ENCODE results near the gene ESF1. TPM values are rescaled to one million over a fixed set of nuclear protein-coding genes. Genes with fewer than 3 reads are reported as not detected.

ESF1 gene, protein sequence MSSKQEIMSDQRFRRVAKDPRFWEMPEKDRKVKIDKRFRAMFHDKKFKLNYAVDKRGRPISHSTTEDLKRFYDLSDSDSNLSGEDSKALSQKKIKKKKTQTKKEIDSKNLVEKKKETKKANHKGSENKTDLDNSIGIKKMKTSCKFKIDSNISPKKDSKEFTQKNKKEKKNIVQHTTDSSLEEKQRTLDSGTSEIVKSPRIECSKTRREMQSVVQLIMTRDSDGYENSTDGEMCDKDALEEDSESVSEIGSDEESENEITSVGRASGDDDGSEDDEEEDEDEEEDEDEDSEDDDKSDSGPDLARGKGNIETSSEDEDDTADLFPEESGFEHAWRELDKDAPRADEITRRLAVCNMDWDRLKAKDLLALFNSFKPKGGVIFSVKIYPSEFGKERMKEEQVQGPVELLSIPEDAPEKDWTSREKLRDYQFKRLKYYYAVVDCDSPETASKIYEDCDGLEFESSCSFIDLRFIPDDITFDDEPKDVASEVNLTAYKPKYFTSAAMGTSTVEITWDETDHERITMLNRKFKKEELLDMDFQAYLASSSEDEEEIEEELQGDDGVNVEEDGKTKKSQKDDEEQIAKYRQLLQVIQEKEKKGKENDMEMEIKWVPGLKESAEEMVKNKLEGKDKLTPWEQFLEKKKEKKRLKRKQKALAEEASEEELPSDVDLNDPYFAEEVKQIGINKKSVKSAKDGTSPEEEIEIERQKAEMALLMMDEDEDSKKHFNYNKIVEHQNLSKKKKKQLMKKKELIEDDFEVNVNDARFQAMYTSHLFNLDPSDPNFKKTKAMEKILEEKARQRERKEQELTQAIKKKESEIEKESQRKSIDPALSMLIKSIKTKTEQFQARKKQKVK
- total RNA-seq (2022) (21.3 and 22.7 TPM in 2 replicates), Bru-seq, nascent RNA (percentile 86 among the genes with signal in this experiment), BruChase-seq, experiment 1, labeled RNA remaining after a 2-hour chase (percentile 84 among the genes with signal in this experiment), BruChase-seq, experiment 2, labeled RNA remaining after a 6-hour chase (percentile 81 among the genes with signal in this experiment)
- long read RNA-seq, partial matches to known transcripts: 26 of 57 reads
- long read RNA-seq, other reads (novel, unspliced or antisense): 31 of 57 reads

- CTCF ChIA-PET: interaction anchor here (1.6 kb wide), 1 partner anchor 13 kb away, joined by 8 read pairs; no protein-coding TSS in a partner anchor
- BruUV-seq (replicated peaks): no TSS peak
Observed at GRCh38 chr20:13784893-13785715, at the start of gene ESF1, which contains the start of gene NDUFAF5. TSS of gene ESF1 (minus strand) at chr20:13784919. CDS start at chr20:13783140, 1,779 bp downstream. TSS of gene NDUFAF5 (plus strand) at chr20:13785028. CDS start at chr20:13785069, 41 bp downstream.

GRCh38 chr20:13831476-13831875 is 46.8 kb upstream of the ESF1 start:
- intact Hi-C loops (cut with micrococcal nuclease; ENCODE audit: unreplicated experiment): no loop called here
- TF ChIP-seq CTCF (IDR thresholded peaks at IDR 0.05; ENCODE audit: insufficient read depth in 1 of 2, low read depth in 1 of 2, low read length in 1 of 2, severe bottlenecking in 1 of 2, unreplicated experiment in 1 of 2): no peak
- no peaks in the 10 kb centered on the region for H3K36me3 Mint-ChIP-seq (ENCODE audit: insufficient read depth, unreplicated experiment)
- H3K36me3 ChIP-seq (ENCODE audit: control insufficient read depth, insufficient read depth, low read length): no peaks in the 10 kb centered on the region
- H3K9me3 Mint-ChIP-seq (ENCODE audit: unreplicated experiment): no peaks in the 10 kb centered on the region
- no peak overlapping the region for H3K4me3 ChIP-seq (ENCODE audit: low read depth, low read length)
- no peaks in the 10 kb centered on the region; the same call in 1 of the 2 replicates for H3K27me3 ChIP-seq (replicated peaks; ENCODE audit: control insufficient read depth, insufficient read depth, low read length)
- no peak overlapping the region for H3K4me3 Mint-ChIP-seq (ENCODE audit: unreplicated experiment)
- H3K27ac Mint-ChIP-seq (ENCODE audit: unreplicated experiment): no peak overlapping the region
- ChIA-PET CTCF (no interaction called here), POLR2A (no interaction called here)
- H3K27me3 Mint-ChIP-seq (ENCODE audit: insufficient read depth, unreplicated experiment): peaks cover 6% of the 10 kb centered on the region
- no TSS peak for BruUV-seq (replicated peaks)
- DNase-seq: no peak
- H3K9me3 ChIP-seq: no peaks in the 10 kb centered on the region
- H3K4me1 Mint-ChIP-seq (ENCODE audit: low read depth, unreplicated experiment): no peaks in the 10 kb centered on the region
- no peaks in the 10 kb centered on the region for H3K4me1 ChIP-seq

More at GRCh38 chr20:13784893-13785715, at the start of gene ESF1, which contains the start of gene NDUFAF5:
- Mint-ChIP-seq H3K4me3 (ENCODE audit: unreplicated experiment) (peak within 1 kb of the TSS; percentile 93), H3K9me3 (ENCODE audit: unreplicated experiment) (no peaks in the 10 kb centered on the region), H3K27me3 (ENCODE audit: insufficient read depth, unreplicated experiment) (no peaks in the 10 kb centered on the region), H3K27ac (ENCODE audit: unreplicated experiment) (peak within 1 kb of the TSS; percentile 98), H3K36me3 (ENCODE audit: insufficient read depth, unreplicated experiment) (peaks cover 50% of the 10 kb centered on the region), H3K4me1 (ENCODE audit: low read depth, unreplicated experiment) (peaks cover 14% of the 10 kb centered on the region)
- DNase-seq: peak; percentile 95 to 98
- Histone ChIP-seq H3K27me3 (replicated peaks; ENCODE audit: control insufficient read depth, insufficient read depth, low read length) (no peaks in the 10 kb centered on the region), H3K4me1 (peaks cover 12% of the 10 kb centered on the region; the same call in 1 of the 2 replicates), H3K9me3 (no peaks in the 10 kb centered on the region), H3K4me3 (ENCODE audit: low read depth, low read length) (peak within 1 kb of the TSS; percentile 83), H3K36me3 (ENCODE audit: control insufficient read depth, insufficient read depth, low read length) (peaks cover 3% of the 10 kb centered on the region; the same call in 1 of the 2 replicates)
- TF ChIP-seq CTCF (IDR thresholded peaks at IDR 0.05; ENCODE audit: insufficient read depth in 1 of 2, low read depth in 1 of 2, low read length in 1 of 2, severe bottlenecking in 1 of 2, unreplicated experiment in 1 of 2): no peak
- POLR2A ChIA-PET: interaction anchor here (0.9 kb wide), 1 partner anchor 146 kb away, joined by 3 read pairs; no protein-coding TSS in a partner anchor
- intact Hi-C loops (cut with micrococcal nuclease; ENCODE audit: unreplicated experiment): loop anchor here (5.0 to 10.0 kb wide), 2 partner anchors 173 to 450 kb away; no protein-coding TSS in a partner anchor

Measured in Caco-2 (cell line).